Liver (tissue), 9 donors: ENCODE data around the gene COX10. TPM values are rescaled to one million over a fixed set of nuclear protein-coding genes. Genes with fewer than 3 reads are reported as not detected.

Experiments
- DNase-seq: peaks from one replicate; pipeline ENCODE4 v3.0.0-alpha.2; 2017; ENCODE audit warnings: low spot score
- H3K27ac ChIP-seq, 2 donors: one replicate each; pipeline ENCODE4 v1.7.0; 2013; ENCODE audit warnings: inconsistent platforms in 2 of 2, low read length in 2 of 2, control low read depth in 1 of 2, low read depth in 1 of 2, mild to moderate bottlenecking in 1 of 2
- H3K27me3 ChIP-seq, 4 donors: one replicate each; pipeline versions ENCODE4 v1.6.1 to v1.7.0; 2013; ENCODE audit warnings: low read length in 3 of 4, inconsistent platforms in 1 of 4, mild to moderate bottlenecking in 1 of 4, moderate library complexity in 1 of 4; ENCODE audit not compliant: control insufficient read depth in 4 of 4, insufficient read depth in 4 of 4
- H3K36me3 ChIP-seq, 4 donors: one replicate each; pipeline versions ENCODE4 v1.6.1 to v1.7.0; 2013; ENCODE audit warnings: low read length in 3 of 4, mild to moderate bottlenecking in 3 of 4, low read depth in 1 of 4, moderate library complexity in 1 of 4; ENCODE audit not compliant: control insufficient read depth in 4 of 4, insufficient read depth in 3 of 4
- H3K4me1 ChIP-seq, 4 donors: one replicate each; pipeline versions ENCODE4 v1.6.1 to v1.7.0; 2013; ENCODE audit warnings: low read length in 3 of 4, mild to moderate bottlenecking in 3 of 4, moderate library complexity in 1 of 4; ENCODE audit not compliant: control insufficient read depth in 4 of 4, insufficient read depth in 4 of 4
- H3K4me3 ChIP-seq, 3 donors: one replicate each; pipeline versions ENCODE4 v1.6.1 to v1.7.0; 2013; ENCODE audit warnings: low read length in 3 of 3, control low read depth in 1 of 3, low read depth in 1 of 3, mild to moderate bottlenecking in 1 of 3
- H3K9ac ChIP-seq, 2 donors: one replicate each; pipeline ENCODE4 v1.7.0; 2013; ENCODE audit warnings: low read length in 2 of 2, mild to moderate bottlenecking in 2 of 2, moderate library complexity in 2 of 2, control low read depth in 1 of 2, low read depth in 1 of 2
- H3K9me3 ChIP-seq, 4 donors: one replicate each; pipeline versions ENCODE4 v1.6.1 to v1.7.0; 2013; ENCODE audit warnings: low read length in 3 of 4; ENCODE audit not compliant: control insufficient read depth in 4 of 4
- EGR1 ChIP-seq, 2 donors: IDR thresholded peaks; 2 replicates each; pipeline ENCODE4 v1.6.1; 2016 to 2018; ENCODE audit warnings: antibody characterized with exemption in 2 of 2, low read depth in 2 of 2
- FOXA1 ChIP-seq: IDR thresholded peaks from 2 replicates; pipeline ENCODE4 v1.6.1; 2016; ENCODE audit warnings: antibody characterized with exemption
- FOXA2 ChIP-seq: IDR thresholded peaks from 2 replicates; pipeline ENCODE4 v1.6.1; 2016; ENCODE audit warnings: antibody characterized with exemption
- GABPA ChIP-seq, 2 donors: IDR thresholded peaks in 1 of 2; conservative IDR thresholded peaks in 1 of 2; 2 replicates each; pipeline ENCODE4 v1.6.1; 2016; ENCODE audit warnings: antibody characterized with exemption in 2 of 2, mild to moderate bottlenecking in 1 of 2, moderate library complexity in 1 of 2
- HNF4A ChIP-seq, 2 donors: conservative IDR thresholded peaks; 2 replicates each; pipeline ENCODE4 v1.6.1; 2016; ENCODE audit warnings: antibody characterized with exemption in 2 of 2, mild to moderate bottlenecking in 2 of 2
- HNF4G ChIP-seq: IDR thresholded peaks from 2 replicates; pipeline ENCODE4 v1.6.1; 2016; ENCODE audit warnings: antibody characterized with exemption
- JUND ChIP-seq, 2 donors: IDR thresholded peaks; 2 replicates each; pipeline ENCODE4 v1.6.1; 2016; ENCODE audit warnings: antibody characterized with exemption in 2 of 2
- NR2F2 ChIP-seq: IDR thresholded peaks from 2 replicates; pipeline ENCODE4 v1.6.1; 2016; ENCODE audit warnings: antibody characterized with exemption
- RAD21 ChIP-seq, 2 donors: IDR thresholded peaks; 2 replicates each; pipeline ENCODE4 v1.6.1; 2016; ENCODE audit warnings: antibody characterized with exemption in 2 of 2, mild to moderate bottlenecking in 2 of 2
- RXRA ChIP-seq, 2 donors: IDR thresholded peaks; 2 replicates each; pipeline ENCODE4 v1.6.1; 2017 to 2018; ENCODE audit warnings: antibody characterized with exemption in 2 of 2, mild to moderate bottlenecking in 1 of 2
- SP1 ChIP-seq: IDR thresholded peaks from 2 replicates; pipeline ENCODE4 v1.6.1; 2018; ENCODE audit warnings: antibody characterized with exemption, mild to moderate bottlenecking
- TAF1 ChIP-seq: conservative IDR thresholded peaks from 2 replicates; pipeline ENCODE4 v1.6.1; 2016; ENCODE audit warnings: antibody characterized with exemption, mild to moderate bottlenecking
- YY1 ChIP-seq: IDR thresholded peaks from 2 replicates; pipeline ENCODE4 v1.6.1; 2016; ENCODE audit warnings: antibody characterized with exemption, mild to moderate bottlenecking
- WGBS: extraction: QIAGEN DNeasy Blood & Tissue Kit; methylation state at CpG from one replicate; pipeline ENCODE4 v1.1.7; 2013; 5-methylcytosine and 5-hydroxymethylcytosine counted together
- polyA plus RNA-seq, 2 donors: library from polyadenylated mRNA; stranded (reverse) in 1 of 2; unstranded in 1 of 2; fragments of 200-250 nt in 1 of 2; fragments of >200 nt in 1 of 2; fragmentation: Nextera tagmentation in 1 of 2; extraction: Ambion mirVana in 1 of 2; gene quantifications; one replicate each; pipeline versions ENCODE4 v1.2.1 to v1.2.3, GENCODE V29; 2013 to 2015
- total RNA-seq, 2 donors: library from RNA; depleted of rRNA; stranded (reverse); fragments of >200 nt; gene quantifications; one replicate each; pipeline ENCODE4 v1.2.3, GENCODE V29; 2014
- TF ChIP-seq, protein P1 (sequence below): fragments of 150-350 bp; IDR thresholded peaks from 2 replicates; pipeline ENCODE4 v1.5.1; 2017; ENCODE audit warnings: improper control_type of control experiment, low read depth, low read length; ENCODE audit not compliant: missing input control
- TF ChIP-seq, protein P2 (sequence below): IDR thresholded peaks from 2 replicates; pipeline ENCODE4 v1.6.1; 2016; ENCODE audit warnings: antibody characterized with exemption
- TF ChIP-seq, protein P3 (sequence below): IDR thresholded peaks from 2 replicates; pipeline ENCODE4 v1.6.1; 2016; ENCODE audit warnings: antibody characterized with exemption
- TF ChIP-seq, protein P4 (sequence below): IDR thresholded peaks from 2 replicates; pipeline ENCODE4 v1.6.1; 2016; ENCODE audit warnings: antibody characterized with exemption
- TF ChIP-seq, protein P5 (sequence below): IDR thresholded peaks from 2 replicates; pipeline ENCODE4 v1.6.1; 2016; ENCODE audit warnings: antibody characterized with exemption, mild to moderate bottlenecking
- donor health status: healthy.
- donor health status: healthy.
- donor health status: healthy.
- donor health status: healthy.
- donor health status: healthy.

The COX10 gene
- total and polyA plus RNA-seq, 4 donors = 7.0 to 15.1 (median 8.7) TPM

DNA sequence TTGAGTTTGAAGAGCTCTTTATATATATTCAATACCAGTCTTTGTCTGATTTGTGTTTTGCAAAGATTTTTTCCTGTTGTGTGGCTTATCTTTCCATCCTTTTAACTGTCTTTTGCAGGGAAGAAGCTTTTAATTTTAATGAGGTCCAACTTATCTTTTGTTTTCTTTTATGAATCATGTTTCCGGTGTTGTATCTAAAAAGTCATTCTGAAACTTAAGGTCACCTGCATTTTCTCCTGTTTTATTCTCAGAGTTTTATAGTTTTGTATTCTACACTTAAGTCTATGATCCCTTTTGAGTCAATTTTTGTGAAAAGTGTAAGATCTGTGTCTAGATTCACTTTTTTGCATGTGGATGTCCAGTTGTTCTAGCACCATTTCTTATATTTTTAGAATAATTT lies 24.6 kb upstream of the COX10 start:
- no peak overlapping the region for H3K4me3 ChIP-seq
- DNase-seq = no peak
- peaks cover 2 to 6% (median 5%) of the 10 kb centered on the region in 4 donors for H3K4me1 ChIP-seq
- H3K9me3 ChIP-seq = no peaks in the 10 kb centered on the region
- H3K27ac ChIP-seq = no peak overlapping the region
- no peak overlapping the region for H3K9ac ChIP-seq
- no peaks in the 10 kb centered on the region for H3K36me3 ChIP-seq
- WGBS = 83% methylated on average over 1 of the region's 1 CpG
- TF ChIP-seq RAD21 (IDR thresholded peaks at IDR 0.05) = no peak
- TF ChIP-seq, protein P1, sequence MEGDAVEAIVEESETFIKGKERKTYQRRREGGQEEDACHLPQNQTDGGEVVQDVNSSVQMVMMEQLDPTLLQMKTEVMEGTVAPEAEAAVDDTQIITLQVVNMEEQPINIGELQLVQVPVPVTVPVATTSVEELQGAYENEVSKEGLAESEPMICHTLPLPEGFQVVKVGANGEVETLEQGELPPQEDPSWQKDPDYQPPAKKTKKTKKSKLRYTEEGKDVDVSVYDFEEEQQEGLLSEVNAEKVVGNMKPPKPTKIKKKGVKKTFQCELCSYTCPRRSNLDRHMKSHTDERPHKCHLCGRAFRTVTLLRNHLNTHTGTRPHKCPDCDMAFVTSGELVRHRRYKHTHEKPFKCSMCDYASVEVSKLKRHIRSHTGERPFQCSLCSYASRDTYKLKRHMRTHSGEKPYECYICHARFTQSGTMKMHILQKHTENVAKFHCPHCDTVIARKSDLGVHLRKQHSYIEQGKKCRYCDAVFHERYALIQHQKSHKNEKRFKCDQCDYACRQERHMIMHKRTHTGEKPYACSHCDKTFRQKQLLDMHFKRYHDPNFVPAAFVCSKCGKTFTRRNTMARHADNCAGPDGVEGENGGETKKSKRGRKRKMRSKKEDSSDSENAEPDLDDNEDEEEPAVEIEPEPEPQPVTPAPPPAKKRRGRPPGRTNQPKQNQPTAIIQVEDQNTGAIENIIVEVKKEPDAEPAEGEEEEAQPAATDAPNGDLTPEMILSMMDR = no peak
- TF ChIP-seq FOXA2 = no peak
- TF ChIP-seq, protein P2, sequence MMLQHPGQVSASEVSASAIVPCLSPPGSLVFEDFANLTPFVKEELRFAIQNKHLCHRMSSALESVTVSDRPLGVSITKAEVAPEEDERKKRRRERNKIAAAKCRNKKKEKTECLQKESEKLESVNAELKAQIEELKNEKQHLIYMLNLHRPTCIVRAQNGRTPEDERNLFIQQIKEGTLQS = no peak
- no peak for TF ChIP-seq HNF4G
- TF ChIP-seq RXRA (IDR thresholded peaks at IDR 0.05) = no peak
- TF ChIP-seq EGR1 (IDR thresholded peaks at IDR 0.05; ENCODE audit: low read depth in 2 of 2) = no peak
- no peak for TF ChIP-seq SP1
- no peak for TF ChIP-seq HNF4A (conservative IDR thresholded peaks at IDR 0.05)
- no peak for TF ChIP-seq FOXA1
- no peak for TF ChIP-seq JUND (IDR thresholded peaks at IDR 0.05)
- no peak for TF ChIP-seq TAF1
- no peak for TF ChIP-seq YY1
- no peak for TF ChIP-seq NR2F2
- TF ChIP-seq GABPA (IDR thresholded peaks at IDR 0.05 in 1 of 2, conservative IDR thresholded peaks at IDR 0.05 in 1 of 2) = no peak
- TF ChIP-seq, protein P3, sequence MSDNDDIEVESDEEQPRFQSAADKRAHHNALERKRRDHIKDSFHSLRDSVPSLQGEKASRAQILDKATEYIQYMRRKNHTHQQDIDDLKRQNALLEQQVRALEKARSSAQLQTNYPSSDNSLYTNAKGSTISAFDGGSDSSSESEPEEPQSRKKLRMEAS = no peak
- TF ChIP-seq, protein P4, sequence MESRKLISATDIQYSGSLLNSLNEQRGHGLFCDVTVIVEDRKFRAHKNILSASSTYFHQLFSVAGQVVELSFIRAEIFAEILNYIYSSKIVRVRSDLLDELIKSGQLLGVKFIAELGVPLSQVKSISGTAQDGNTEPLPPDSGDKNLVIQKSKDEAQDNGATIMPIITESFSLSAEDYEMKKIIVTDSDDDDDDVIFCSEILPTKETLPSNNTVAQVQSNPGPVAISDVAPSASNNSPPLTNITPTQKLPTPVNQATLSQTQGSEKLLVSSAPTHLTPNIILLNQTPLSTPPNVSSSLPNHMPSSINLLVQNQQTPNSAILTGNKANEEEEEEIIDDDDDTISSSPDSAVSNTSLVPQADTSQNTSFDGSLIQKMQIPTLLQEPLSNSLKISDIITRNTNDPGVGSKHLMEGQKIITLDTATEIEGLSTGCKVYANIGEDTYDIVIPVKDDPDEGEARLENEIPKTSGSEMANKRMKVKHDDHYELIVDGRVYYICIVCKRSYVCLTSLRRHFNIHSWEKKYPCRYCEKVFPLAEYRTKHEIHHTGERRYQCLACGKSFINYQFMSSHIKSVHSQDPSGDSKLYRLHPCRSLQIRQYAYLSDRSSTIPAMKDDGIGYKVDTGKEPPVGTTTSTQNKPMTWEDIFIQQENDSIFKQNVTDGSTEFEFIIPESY = no peak
- TF ChIP-seq, protein P5, sequence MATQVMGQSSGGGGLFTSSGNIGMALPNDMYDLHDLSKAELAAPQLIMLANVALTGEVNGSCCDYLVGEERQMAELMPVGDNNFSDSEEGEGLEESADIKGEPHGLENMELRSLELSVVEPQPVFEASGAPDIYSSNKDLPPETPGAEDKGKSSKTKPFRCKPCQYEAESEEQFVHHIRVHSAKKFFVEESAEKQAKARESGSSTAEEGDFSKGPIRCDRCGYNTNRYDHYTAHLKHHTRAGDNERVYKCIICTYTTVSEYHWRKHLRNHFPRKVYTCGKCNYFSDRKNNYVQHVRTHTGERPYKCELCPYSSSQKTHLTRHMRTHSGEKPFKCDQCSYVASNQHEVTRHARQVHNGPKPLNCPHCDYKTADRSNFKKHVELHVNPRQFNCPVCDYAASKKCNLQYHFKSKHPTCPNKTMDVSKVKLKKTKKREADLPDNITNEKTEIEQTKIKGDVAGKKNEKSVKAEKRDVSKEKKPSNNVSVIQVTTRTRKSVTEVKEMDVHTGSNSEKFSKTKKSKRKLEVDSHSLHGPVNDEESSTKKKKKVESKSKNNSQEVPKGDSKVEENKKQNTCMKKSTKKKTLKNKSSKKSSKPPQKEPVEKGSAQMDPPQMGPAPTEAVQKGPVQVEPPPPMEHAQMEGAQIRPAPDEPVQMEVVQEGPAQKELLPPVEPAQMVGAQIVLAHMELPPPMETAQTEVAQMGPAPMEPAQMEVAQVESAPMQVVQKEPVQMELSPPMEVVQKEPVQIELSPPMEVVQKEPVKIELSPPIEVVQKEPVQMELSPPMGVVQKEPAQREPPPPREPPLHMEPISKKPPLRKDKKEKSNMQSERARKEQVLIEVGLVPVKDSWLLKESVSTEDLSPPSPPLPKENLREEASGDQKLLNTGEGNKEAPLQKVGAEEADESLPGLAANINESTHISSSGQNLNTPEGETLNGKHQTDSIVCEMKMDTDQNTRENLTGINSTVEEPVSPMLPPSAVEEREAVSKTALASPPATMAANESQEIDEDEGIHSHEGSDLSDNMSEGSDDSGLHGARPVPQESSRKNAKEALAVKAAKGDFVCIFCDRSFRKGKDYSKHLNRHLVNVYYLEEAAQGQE = no peak
- H3K27me3 ChIP-seq = no peaks in the 10 kb centered on the region
